ENCODE measurements around the gene HOXB3.
A peak's percentile ranks its signal among the peaks of the same experiment; 100 is the strongest.

Gene HOXB3

DNA sequence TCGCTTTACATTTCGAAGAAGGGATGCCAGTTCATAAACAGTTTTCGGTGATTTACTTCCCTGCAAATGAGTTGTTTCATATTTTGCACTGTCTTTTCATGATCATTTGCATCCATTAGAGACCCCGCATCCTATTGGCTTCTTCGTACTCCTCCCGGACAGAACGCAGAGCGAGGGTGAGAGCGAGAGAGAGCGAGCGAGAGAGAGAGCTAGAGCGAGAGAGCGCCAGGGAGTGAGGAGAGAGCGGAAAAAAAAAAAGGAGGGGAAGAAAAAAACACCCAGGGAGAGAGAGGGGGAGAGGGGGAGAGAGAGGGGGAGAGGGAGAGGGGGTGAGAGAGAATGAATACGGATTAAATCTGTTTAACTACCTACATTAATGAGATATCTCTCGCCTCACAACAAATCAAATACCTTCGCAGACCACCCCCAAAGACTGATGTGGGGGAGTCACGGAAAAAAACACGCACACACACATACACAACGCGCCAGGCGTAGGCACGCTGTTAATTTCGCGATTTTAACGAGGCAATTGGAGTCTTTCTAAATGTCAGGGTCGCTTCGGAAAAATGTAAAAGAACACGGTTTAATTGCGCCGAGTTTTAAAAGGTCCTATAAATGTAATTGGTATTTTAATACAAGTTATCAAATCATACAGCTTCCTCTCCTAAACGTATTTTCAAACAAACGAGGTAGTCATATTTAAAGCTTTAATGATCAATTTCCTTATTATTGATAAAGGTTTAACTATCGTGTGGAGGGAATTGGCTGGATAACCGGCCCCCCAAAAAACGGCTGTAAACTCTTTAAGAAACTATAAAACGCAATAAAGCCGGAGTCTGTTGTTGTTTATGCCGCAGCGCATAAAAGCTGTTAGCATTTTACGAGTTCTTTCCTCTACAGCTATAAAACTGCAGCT lies 25.3 kb upstream of the HOXB3 start, which contains the start of gene HOXB8 (continued):
- TF ChIP-seq, protein P1, sequence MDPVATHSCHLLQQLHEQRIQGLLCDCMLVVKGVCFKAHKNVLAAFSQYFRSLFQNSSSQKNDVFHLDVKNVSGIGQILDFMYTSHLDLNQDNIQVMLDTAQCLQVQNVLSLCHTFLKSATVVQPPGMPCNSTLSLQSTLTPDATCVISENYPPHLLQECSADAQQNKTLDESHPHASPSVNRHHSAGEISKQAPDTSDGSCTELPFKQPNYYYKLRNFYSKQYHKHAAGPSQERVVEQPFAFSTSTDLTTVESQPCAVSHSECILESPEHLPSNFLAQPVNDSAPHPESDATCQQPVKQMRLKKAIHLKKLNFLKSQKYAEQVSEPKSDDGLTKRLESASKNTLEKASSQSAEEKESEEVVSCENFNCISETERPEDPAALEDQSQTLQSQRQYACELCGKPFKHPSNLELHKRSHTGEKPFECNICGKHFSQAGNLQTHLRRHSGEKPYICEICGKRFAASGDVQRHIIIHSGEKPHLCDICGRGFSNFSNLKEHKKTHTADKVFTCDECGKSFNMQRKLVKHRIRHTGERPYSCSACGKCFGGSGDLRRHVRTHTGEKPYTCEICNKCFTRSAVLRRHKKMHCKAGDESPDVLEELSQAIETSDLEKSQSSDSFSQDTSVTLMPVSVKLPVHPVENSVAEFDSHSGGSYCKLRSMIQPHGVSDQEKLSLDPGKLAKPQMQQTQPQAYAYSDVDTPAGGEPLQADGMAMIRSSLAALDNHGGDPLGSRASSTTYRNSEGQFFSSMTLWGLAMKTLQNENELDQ (tag by site-specific recombination; IDR thresholded peaks at IDR 0.05; ENCODE audit: low read depth): no peak
- TF ChIP-seq ZNF146 (tag by site-specific recombination; IDR thresholded peaks at IDR 0.05) (0 out of 2 replicates have a peak, but pooled peaks have one; percentile 9), ZNF776 (tag by site-specific recombination; IDR thresholded peaks at IDR 0.05; ENCODE audit: borderline replicate concordance) (no peak), ZNF600 (tag by site-specific recombination; IDR thresholded peaks at IDR 0.05) (no peak), ZBTB8A (tag by site-specific recombination; IDR thresholded peaks at IDR 0.05) (peak; percentile 46), ZNF140 (tag by site-specific recombination; IDR thresholded peaks at IDR 0.05) (no peak), IKZF3 (tag by site-specific recombination; IDR thresholded peaks at IDR 0.05) (peak; percentile 77), ZNF514 (tag by site-specific recombination; IDR thresholded peaks at IDR 0.05) (no peak), BCL11B (tag by site-specific recombination; IDR thresholded peaks at IDR 0.05; ENCODE audit: low read depth) (peak; percentile 78), ZNF23 (tag by site-specific recombination; IDR thresholded peaks at IDR 0.05; ENCODE audit: borderline replicate concordance) (no peak), ZNF175 (tag by site-specific recombination; IDR thresholded peaks at IDR 0.05) (no peak), ZNF560 (tag by site-specific recombination; IDR thresholded peaks at IDR 0.05; ENCODE audit: borderline replicate concordance) (no peak), ZNF157 (tag by site-specific recombination; IDR thresholded peaks at IDR 0.05) (no peak), YY1 (tag by site-specific recombination; IDR thresholded peaks at IDR 0.05) (no peak; the same call in 1 of the 2 replicates), ZNF37A (tag by site-specific recombination; IDR thresholded peaks at IDR 0.05) (no peak), ZNF621 (tag by site-specific recombination; IDR thresholded peaks at IDR 0.05) (no peak), ZNF239 (tag by site-specific recombination; IDR thresholded peaks at IDR 0.05) (no peak), ZNF366 (tag by site-specific recombination; conservative IDR thresholded peaks at IDR 0.05) (peak; percentile 69), ZNF521 (tag by site-specific recombination; IDR thresholded peaks at IDR 0.05) (no peak), EGR2 (tag by site-specific recombination; IDR thresholded peaks at IDR 0.05; ENCODE audit: low read depth) (peak; percentile 87), ZNF677 (tag by site-specific recombination; IDR thresholded peaks at IDR 0.05) (no peak)
- TF ChIP-seq, protein P2, sequence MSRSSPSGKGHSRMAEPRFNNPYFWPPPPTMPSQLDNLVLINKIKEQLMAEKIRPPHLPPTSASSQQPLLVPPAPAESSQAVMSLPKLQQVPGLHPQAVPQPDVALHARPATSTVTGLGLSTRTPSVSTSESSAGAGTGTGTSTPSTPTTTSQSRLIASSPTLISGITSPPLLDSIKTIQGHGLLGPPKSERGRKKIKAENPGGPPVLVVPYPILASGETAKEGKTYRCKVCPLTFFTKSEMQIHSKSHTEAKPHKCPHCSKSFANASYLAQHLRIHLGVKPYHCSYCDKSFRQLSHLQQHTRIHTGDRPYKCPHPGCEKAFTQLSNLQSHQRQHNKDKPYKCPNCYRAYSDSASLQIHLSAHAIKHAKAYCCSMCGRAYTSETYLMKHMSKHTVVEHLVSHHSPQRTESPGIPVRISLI (tag by site-specific recombination; IDR thresholded peaks at IDR 0.05): peak; percentile 75
- TF ChIP-seq, protein P3, sequence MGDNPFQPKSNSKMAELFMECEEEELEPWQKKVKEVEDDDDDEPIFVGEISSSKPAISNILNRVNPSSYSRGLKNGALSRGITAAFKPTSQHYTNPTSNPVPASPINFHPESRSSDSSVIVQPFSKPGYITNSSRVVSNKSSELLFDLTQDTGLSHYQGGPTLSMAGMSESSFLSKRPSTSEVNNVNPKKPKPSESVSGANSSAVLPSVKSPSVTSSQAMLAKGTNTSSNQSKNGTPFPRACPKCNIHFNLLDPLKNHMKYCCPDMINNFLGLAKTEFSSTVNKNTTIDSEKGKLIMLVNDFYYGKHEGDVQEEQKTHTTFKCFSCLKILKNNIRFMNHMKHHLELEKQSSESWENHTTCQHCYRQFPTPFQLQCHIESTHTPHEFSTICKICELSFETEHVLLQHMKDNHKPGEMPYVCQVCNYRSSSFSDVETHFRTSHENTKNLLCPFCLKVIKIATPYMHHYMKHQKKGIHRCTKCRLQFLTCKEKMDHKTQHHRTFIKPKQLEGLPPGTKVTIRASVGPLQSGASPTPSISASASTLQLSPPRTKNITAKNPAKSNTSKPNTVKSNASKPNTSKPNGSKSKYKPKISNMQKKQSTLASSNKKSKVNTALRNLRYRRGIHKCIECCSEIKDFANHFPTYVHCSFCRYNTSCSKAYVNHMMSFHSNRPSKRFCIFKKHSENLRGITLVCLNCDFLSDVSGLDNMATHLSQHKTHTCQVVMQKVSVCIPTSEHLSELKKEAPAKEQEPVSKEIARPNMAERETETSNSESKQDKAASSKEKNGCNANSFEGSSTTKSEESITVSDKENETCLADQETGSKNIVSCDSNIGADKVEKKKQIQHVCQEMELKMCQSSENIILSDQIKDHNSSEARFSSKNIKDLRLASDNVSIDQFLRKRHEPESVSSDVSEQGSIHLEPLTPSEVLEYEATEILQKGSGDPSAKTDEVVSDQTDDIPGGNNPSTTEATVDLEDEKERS (tag by site-specific recombination; IDR thresholded peaks at IDR 0.05): no peak
- TF ChIP-seq, protein P4, sequence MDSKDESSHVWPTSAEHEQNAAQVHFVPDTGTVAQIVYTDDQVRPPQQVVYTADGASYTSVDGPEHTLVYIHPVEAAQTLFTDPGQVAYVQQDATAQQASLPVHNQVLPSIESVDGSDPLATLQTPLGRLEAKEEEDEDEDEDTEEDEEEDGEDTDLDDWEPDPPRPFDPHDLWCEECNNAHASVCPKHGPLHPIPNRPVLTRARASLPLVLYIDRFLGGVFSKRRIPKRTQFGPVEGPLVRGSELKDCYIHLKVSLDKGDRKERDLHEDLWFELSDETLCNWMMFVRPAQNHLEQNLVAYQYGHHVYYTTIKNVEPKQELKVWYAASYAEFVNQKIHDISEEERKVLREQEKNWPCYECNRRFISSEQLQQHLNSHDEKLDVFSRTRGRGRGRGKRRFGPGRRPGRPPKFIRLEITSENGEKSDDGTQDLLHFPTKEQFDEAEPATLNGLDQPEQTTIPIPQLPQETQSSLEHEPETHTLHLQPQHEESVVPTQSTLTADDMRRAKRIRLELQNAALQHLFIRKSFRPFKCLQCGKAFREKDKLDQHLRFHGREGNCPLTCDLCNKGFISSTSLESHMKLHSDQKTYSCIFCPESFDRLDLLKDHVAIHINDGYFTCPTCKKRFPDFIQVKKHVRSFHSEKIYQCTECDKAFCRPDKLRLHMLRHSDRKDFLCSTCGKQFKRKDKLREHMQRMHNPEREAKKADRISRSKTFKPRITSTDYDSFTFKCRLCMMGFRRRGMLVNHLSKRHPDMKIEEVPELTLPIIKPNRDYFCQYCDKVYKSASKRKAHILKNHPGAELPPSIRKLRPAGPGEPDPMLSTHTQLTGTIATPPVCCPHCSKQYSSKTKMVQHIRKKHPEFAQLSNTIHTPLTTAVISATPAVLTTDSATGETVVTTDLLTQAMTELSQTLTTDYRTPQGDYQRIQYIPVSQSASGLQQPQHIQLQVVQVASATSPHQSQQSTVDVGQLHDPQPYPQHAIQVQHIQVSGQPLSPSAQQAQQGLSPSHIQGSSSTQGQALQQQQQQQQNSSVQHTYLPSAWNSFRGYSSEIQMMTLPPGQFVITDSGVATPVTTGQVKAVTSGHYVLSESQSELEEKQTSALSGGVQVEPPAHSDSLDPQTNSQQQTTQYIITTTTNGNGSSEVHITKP (tag by site-specific recombination; IDR thresholded peaks at IDR 0.05): peak; percentile 85
- TF ChIP-seq, protein P5, sequence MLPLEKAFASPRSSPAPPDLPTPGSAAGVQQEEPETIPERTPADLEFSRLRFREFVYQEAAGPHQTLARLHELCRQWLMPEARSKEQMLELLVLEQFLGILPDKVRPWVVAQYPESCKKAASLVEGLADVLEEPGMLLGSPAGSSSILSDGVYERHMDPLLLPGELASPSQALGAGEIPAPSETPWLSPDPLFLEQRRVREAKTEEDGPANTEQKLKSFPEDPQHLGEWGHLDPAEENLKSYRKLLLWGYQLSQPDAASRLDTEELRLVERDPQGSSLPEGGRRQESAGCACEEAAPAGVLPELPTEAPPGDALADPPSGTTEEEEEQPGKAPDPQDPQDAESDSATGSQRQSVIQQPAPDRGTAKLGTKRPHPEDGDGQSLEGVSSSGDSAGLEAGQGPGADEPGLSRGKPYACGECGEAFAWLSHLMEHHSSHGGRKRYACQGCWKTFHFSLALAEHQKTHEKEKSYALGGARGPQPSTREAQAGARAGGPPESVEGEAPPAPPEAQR (tag by site-specific recombination; IDR thresholded peaks at IDR 0.05): no peak
- TF ChIP-seq, protein P6, sequence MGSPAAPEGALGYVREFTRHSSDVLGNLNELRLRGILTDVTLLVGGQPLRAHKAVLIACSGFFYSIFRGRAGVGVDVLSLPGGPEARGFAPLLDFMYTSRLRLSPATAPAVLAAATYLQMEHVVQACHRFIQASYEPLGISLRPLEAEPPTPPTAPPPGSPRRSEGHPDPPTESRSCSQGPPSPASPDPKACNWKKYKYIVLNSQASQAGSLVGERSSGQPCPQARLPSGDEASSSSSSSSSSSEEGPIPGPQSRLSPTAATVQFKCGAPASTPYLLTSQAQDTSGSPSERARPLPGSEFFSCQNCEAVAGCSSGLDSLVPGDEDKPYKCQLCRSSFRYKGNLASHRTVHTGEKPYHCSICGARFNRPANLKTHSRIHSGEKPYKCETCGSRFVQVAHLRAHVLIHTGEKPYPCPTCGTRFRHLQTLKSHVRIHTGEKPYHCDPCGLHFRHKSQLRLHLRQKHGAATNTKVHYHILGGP (tag by site-specific recombination; IDR thresholded peaks at IDR 0.05): peak; percentile 59

Measured in HEK293 (cell line).